OCI-LY7 (cell line): Measurements from ENCODE around the gene CSNK2A1. TPM values are rescaled to one million over a fixed set of nuclear protein-coding genes. Genes with fewer than 3 reads are reported as not detected.

Source experiments
- BruUV-seq: library from RNA; stranded (reverse); fragments of 400-500 nt; replicated peaks from 2 replicates; lab custom pipeline; 2021; lab: Mats Ljungman, UMichigan
- CTCF ChIA-PET: fragments of 300-600 bp; sonication (Branson Sonifier 250); formaldehyde crosslinking; loops from one replicate; lab custom pipeline; 2022; ENCODE audit warnings: antibody characterized with exemption; ENCODE audit not compliant: unreplicated experiment; lab: Charles Lee
- POLR2A ChIA-PET: fragments of 300-600 bp; sonication (Branson Sonifier 250); formaldehyde crosslinking; loops from one replicate; lab custom pipeline; 2022; ENCODE audit warnings: antibody characterized with exemption; lab: Charles Lee
- DNase-seq: peaks from one replicate; pipeline ENCODE4 v3.0.0-alpha.2; 2015; ENCODE audit warnings: low spot score
- H2AFZ ChIP-seq: fragments of 200-600 bp; sonication (generic), shearing (Covaris generic); 2 replicates; pipeline ENCODE4 v1.6.1; 2014; ENCODE audit warnings: mild to moderate bottlenecking, antibody characterized with exemption, low read length, moderate library complexity
- H3K27ac ChIP-seq: fragments of 200-600 bp; sonication (generic); 2 replicates; pipeline ENCODE4 v1.5.1; 2014; ENCODE audit warnings: mixed run types, low read depth, mild to moderate bottlenecking, moderate library complexity, low read length, inconsistent platforms; ENCODE audit not compliant: poor library complexity, severe bottlenecking
- H3K36me3 ChIP-seq: fragments of 200-600 bp; sonication (generic); 2 replicates; pipeline ENCODE4 v1.6.1; 2014; ENCODE audit warnings: mild to moderate bottlenecking, antibody characterized with exemption, low read length, moderate library complexity, mixed read lengths; ENCODE audit not compliant: insufficient read depth
- H3K4me1 ChIP-seq: fragments of 200-600 bp; sonication (generic); 2 replicates; pipeline ENCODE4 v1.5.1; 2014; ENCODE audit warnings: mild to moderate bottlenecking, low read length; ENCODE audit not compliant: insufficient read depth, poor library complexity, severe bottlenecking
- H3K4me2 ChIP-seq: fragments of 200-600 bp; sonication (generic); 2 replicates; pipeline ENCODE4 v1.6.1; 2014; ENCODE audit warnings: mild to moderate bottlenecking, low read length
- H3K4me3 ChIP-seq: fragments of 200-600 bp; sonication (generic); 2 replicates; pipeline ENCODE4 v1.5.1; 2014; ENCODE audit warnings: mild to moderate bottlenecking, low read depth, low read length; ENCODE audit not compliant: poor library complexity, severe bottlenecking
- H3K79me2 ChIP-seq: fragments of 200-600 bp; sonication (generic); 2 replicates; pipeline ENCODE4 v1.6.1; 2016; ENCODE audit warnings: low read depth, mild to moderate bottlenecking, low read length, moderate library complexity, mixed read lengths; ENCODE audit not compliant: insufficient read depth
- H3K9me2 ChIP-seq: fragments of 200-600 bp; sonication (generic); 2 replicates; pipeline ENCODE4 v1.6.1; 2016; ENCODE audit warnings: mild to moderate bottlenecking, low read length, mixed read lengths; ENCODE audit not compliant: insufficient read depth
- H3K9me3 ChIP-seq: fragments of 200-600 bp; sonication (generic); 2 replicates; pipeline ENCODE4 v1.6.1; 2014; ENCODE audit warnings: mild to moderate bottlenecking, mixed run types, low read length, mixed read lengths
- H4K20me1 ChIP-seq: fragments of 200-600 bp; sonication (generic); 2 replicates; pipeline ENCODE4 v1.6.1; 2014; ENCODE audit warnings: mild to moderate bottlenecking, antibody characterized with exemption, low read length, moderate library complexity, mixed read lengths; ENCODE audit not compliant: insufficient read depth
- CTCF ChIP-seq: fragments of 200-600 bp; sonication (generic); conservative IDR thresholded peaks from 2 replicates; pipeline ENCODE4 v1.5.1; 2014; ENCODE audit warnings: mild to moderate bottlenecking, antibody characterized with exemption, low read length, moderate library complexity, mixed read lengths
- EZH2phosphoT487 ChIP-seq: fragments of 200-600 bp; sonication (generic); IDR thresholded peaks from 2 replicates; pipeline ENCODE4 v1.6.1; 2018; ENCODE audit warnings: low read depth, borderline replicate concordance, mild to moderate bottlenecking, mixed run types, antibody characterized with exemption, low read length, moderate library complexity, mixed read lengths
- intact Hi-C: fragments of 100-400 bp; cut with micrococcal nuclease; formaldehyde crosslinking; loops from one replicate; pipeline ENCODE4 v1.10.0; 2022; ENCODE audit not compliant: unreplicated experiment
- total RNA-seq, 2 experiments: library from RNA; depleted of rRNA in 1 of 2; stranded (reverse); fragments of >200 nt in 1 of 2; shearing (Covaris generic) in 1 of 2; gene quantifications; 2 replicates each; pipeline ENCODE4 v1.2.3, GENCODE V29; 2014 to 2022

The CSNK2A1 gene
- total RNA-seq, 2 experiments from 2014 or later = 90.8 to 164 TPM

DNA sequence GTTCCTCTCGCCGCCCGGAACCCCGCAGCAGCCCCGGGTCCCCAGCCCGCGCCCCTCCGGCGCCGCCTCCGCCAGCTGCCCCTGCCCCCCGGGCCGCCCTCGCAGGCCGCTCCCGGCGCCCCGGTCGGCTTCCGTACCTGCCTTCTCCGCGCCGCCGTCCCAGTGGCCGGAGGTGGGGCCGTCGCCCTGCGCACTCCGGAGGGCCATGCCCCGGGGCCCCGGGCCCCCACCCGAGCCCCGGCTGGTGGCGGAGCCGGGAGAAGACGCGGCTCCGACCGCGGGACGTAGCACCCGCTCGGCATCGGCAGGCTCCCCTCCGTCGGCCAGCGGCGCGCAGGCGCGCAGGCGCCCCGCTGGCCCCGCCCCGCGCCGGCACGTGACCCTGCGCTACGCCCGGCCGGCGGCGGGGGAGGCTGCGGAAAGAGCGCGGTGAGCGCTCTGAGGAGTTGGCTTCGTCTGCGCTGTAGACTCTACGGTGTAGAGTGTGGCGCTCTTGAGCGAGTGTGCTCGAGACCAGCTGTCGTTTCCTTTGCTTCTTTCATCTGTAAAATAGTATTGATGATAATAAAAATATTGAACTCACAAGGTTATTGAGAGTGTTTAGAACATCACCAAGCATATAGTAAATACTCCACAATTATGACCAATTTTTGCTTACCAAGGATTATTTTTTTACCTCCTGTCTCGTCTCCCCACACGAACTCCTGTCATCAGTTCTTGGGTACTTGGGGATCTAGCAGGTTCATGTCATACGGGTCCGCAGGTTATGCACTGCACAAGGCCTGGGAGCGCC is 81.2 kb downstream of the CSNK2A1 start, which contains the start of gene TBC1D20:
Gene TBC1D20 (minus strand): TSS at position 335 of the 793 bp plus-strand sequence. CDS start 128 bp downstream, at position 207.
- intact Hi-C loops = loop anchor here (2.0 kb wide), 1 partner anchor 60 kb away; no protein-coding TSS in a partner anchor
- DNase-seq = peak; percentile 95
- ChIA-PET POLR2A (interaction anchor here (1.1 to 1.4 kb wide), 2 partner anchors 14 to 61 kb away, joined by 3 to 4 read pairs; no protein-coding TSS in a partner anchor), CTCF (no interaction called here)
- Histone ChIP-seq H3K36me3 (0 out of 2 replicates have a peak, but pooled peaks cover 3% of the 10 kb centered on the region), H3K9me3 (peaks cover 8% of the 10 kb centered on the region; the same call in 1 of the 2 replicates), H3K4me2 (peak within 1 kb of the TSS; percentile 79), H2AFZ (peak within 1 kb of the TSS; percentile 90), H3K4me1 (peaks cover 25% of the 10 kb centered on the region), H3K79me2 (peaks cover 47% of the 10 kb centered on the region), H3K27ac (peak within 1 kb of the TSS; percentile 66), H3K9me2 (no peaks in the 10 kb centered on the region), H3K4me3 (peak within 1 kb of the TSS; percentile 85), H4K20me1 (peaks cover 11% of the 10 kb centered on the region; the same call in 1 of the 2 replicates)
- BruUV-seq = no TSS peak
- TF ChIP-seq CTCF = peak; percentile 60
- no peak for TF ChIP-seq EZH2phosphoT487

DNA sequence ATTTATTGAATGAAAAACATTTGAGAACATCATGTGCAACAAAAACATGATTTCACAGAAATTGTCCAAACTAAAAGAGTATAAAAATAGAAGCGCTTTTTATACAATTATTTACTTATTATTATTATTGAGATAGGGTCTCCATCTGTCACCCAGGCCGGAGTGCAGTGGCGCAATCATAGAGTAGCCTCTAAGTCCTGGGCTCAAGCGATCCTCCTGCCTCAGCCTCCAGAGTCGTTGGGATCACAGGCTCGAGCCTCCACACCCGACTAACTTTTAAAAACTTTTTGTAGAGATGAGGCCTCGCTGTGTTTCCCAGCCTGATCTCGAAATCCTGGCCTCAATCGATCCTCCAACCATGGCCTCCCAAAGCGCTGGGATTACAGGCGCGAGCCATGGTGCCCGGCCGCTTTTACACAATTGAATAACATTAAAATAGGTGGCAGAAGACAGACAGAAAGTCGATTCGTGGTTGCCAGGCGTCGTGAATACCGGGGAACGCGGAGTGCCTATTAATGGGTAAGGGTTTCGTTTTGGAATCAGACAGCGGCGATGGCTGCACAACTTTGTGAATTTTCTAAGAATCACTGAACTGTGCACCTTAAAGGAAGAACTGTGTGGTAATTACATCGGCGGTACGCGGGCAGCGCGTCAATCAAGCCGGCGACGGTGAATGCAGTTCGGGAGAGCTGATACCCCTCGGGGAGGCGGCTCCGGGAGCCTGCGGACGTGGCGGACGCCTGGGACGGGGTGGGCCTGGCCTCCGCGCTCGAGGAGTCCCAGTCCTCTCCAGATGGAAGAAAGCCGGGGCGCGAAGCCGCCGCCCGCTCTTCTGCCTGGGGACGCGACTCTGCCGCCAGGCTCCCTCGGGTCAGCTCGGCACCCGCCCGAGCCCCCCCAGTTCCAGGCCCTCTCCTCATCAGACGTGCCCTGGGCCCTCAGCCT is 82.1 kb downstream of the CSNK2A1 start:
- BruUV-seq = no TSS peak
- Histone ChIP-seq H3K9me3 (no peaks in the 10 kb centered on the region), H3K4me1 (peaks cover 25% of the 10 kb centered on the region), H3K9me2 (no peaks in the 10 kb centered on the region), H2AFZ (peak overlapping the region; percentile 29; the same call in 1 of the 2 replicates), H3K4me2 (peak overlapping the region; percentile 79), H3K36me3 (0 out of 2 replicates have a peak, but pooled peaks cover 3% of the 10 kb centered on the region), H4K20me1 (peaks cover 11% of the 10 kb centered on the region; the same call in 1 of the 2 replicates), H3K27ac (peak overlapping the region; percentile 43), H3K4me3 (peak overlapping the region; percentile 85), H3K79me2 (peaks cover 49% of the 10 kb centered on the region)
- TF ChIP-seq CTCF (no peak), EZH2phosphoT487 (no peak)
- DNase-seq = peak; percentile 56
- POLR2A ChIA-PET = interaction anchor here (1.1 kb wide), 1 partner anchor 13 kb away, joined by 4 read pairs; no protein-coding TSS in a partner anchor
- CTCF ChIA-PET = interaction anchor here (0.5 kb wide), 1 partner anchor 117 kb away, joined by 3 read pairs; no protein-coding TSS in a partner anchor
- intact Hi-C loops = loop anchor here (2.0 kb wide), 1 partner anchor 59 kb away; no protein-coding TSS in a partner anchor
